Loucy (cell line): ENCODE data around the gene GORASP2.

Experiments
- H2AFZ ChIP-seq: fragments of 200-600 bp; sonication (generic); 2 replicates; pipeline ENCODE4 v1.6.0; 2016; ENCODE audit warnings: antibody characterized with exemption, mild to moderate bottlenecking, low read length, moderate library complexity
- H3F3A ChIP-seq: fragments of 200-600 bp; 2 replicates; pipeline ENCODE4 v1.6.0; 2016; ENCODE audit warnings: antibody characterized with exemption, low read depth, mild to moderate bottlenecking
- H3K27me3 ChIP-seq: fragments of 200-600 bp; sonication (generic); 2 replicates; pipeline ENCODE4 v1.6.1; 2014; ENCODE audit warnings: low read length, mild to moderate bottlenecking; ENCODE audit not compliant: insufficient read depth, poor library complexity, severe bottlenecking
- H3K36me3 ChIP-seq: fragments of 200-600 bp; sonication (generic); 2 replicates; pipeline ENCODE4 v1.6.1; 2016; ENCODE audit warnings: low read length; ENCODE audit not compliant: insufficient read depth
- H3K4me1 ChIP-seq: fragments of 200-600 bp; sonication (generic); 2 replicates; pipeline ENCODE4 v1.5.1; 2014; ENCODE audit warnings: low read length, mild to moderate bottlenecking; ENCODE audit not compliant: insufficient read depth, poor library complexity, severe bottlenecking
- H3K4me2 ChIP-seq: fragments of 200-600 bp; sonication (generic); 2 replicates; pipeline ENCODE4 v1.6.0; 2014; ENCODE audit warnings: antibody characterized with exemption, low read length, low read depth, mild to moderate bottlenecking; ENCODE audit not compliant: poor library complexity, severe bottlenecking
- H3K4me3 ChIP-seq: fragments of 200-600 bp; sonication (generic); 2 replicates; pipeline ENCODE4 v1.5.1; 2014; ENCODE audit warnings: low read length, mild to moderate bottlenecking, mixed read lengths; ENCODE audit not compliant: poor library complexity, severe bottlenecking
- H3K79me2 ChIP-seq: fragments of 200-600 bp; sonication (generic); 2 replicates; pipeline ENCODE4 v1.6.1; 2014; ENCODE audit warnings: low read length; ENCODE audit not compliant: insufficient read depth
- H3K9ac ChIP-seq: fragments of 200-600 bp; sonication (generic); 2 replicates; pipeline ENCODE4 v1.6.0; 2014; ENCODE audit warnings: mild to moderate bottlenecking, low read depth, low read length, moderate library complexity; ENCODE audit not compliant: poor library complexity, severe bottlenecking
- H3K9me2 ChIP-seq: fragments of 200-600 bp; sonication (generic); replicated peaks from 2 replicates; pipeline ENCODE4 v1.6.1; 2016; ENCODE audit warnings: low read depth, low read length, mixed read lengths
- H3K9me3 ChIP-seq: fragments of 200-600 bp; sonication (generic); 2 replicates; pipeline ENCODE4 v1.6.1; 2014; ENCODE audit warnings: mild to moderate bottlenecking, antibody characterized with exemption, low read length, low read depth; ENCODE audit not compliant: insufficient read depth
- H4K20me1 ChIP-seq: fragments of 200-600 bp; sonication (generic); 2 replicates; pipeline ENCODE4 v1.6.0; 2014; ENCODE audit warnings: antibody characterized with exemption, low read length, mild to moderate bottlenecking; ENCODE audit not compliant: insufficient read depth, poor library complexity, severe bottlenecking
- EZH2phosphoT487 ChIP-seq: fragments of 200-600 bp; IDR thresholded peaks from 2 replicates; pipeline ENCODE4 v1.6.1; 2018; ENCODE audit warnings: antibody characterized with exemption, mild to moderate bottlenecking, moderate library complexity, borderline replicate concordance
- TF ChIP-seq, protein P1 (sequence below): fragments of 200-600 bp; sonication (generic); conservative IDR thresholded peaks from 2 replicates; pipeline ENCODE4 v1.5.1; 2014; ENCODE audit warnings: mild to moderate bottlenecking, antibody characterized with exemption, low read length

GORASP2 gene

DNA sequence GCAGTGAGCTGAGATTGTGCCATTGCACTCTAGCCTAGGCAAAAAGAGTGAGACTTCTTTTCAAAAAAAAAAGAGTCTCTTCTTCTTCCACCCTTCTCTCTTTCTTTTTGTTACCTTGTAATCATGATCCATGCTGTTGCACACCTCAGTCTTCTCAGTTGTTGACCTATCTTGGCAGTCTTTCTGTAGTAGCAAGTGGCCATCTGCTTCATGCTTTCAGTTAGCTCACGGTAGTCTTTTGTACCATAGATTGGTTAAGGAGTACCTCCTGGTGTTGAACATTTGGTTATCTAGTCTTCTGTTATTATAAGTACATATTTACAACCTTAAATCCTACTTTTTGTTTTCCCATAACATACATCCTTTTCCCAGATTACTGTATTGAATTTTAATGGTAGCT is 3.1 kb downstream of the GORASP2 start:
- Histone ChIP-seq H3K9me3 (no peaks in the 10 kb centered on the region), H3K27me3 (no peaks in the 10 kb centered on the region), H3K79me2 (peaks cover 81% of the 10 kb centered on the region), H3F3A (no peaks in the 10 kb centered on the region), H3K4me2 (peak overlapping the region; percentile 84), H3K4me1 (peaks cover 43% of the 10 kb centered on the region), H3K9me2 (no peaks in the 10 kb centered on the region), H3K9ac (peak overlapping the region; percentile 87), H3K36me3 (peaks cover 5% of the 10 kb centered on the region; the same call in 1 of the 2 replicates), H2AFZ (no peak overlapping the region), H3K4me3 (peak overlapping the region; percentile 96), H4K20me1 (peaks cover 70% of the 10 kb centered on the region)
- no peak for TF ChIP-seq EZH2phosphoT487
- TF ChIP-seq, protein P1, sequence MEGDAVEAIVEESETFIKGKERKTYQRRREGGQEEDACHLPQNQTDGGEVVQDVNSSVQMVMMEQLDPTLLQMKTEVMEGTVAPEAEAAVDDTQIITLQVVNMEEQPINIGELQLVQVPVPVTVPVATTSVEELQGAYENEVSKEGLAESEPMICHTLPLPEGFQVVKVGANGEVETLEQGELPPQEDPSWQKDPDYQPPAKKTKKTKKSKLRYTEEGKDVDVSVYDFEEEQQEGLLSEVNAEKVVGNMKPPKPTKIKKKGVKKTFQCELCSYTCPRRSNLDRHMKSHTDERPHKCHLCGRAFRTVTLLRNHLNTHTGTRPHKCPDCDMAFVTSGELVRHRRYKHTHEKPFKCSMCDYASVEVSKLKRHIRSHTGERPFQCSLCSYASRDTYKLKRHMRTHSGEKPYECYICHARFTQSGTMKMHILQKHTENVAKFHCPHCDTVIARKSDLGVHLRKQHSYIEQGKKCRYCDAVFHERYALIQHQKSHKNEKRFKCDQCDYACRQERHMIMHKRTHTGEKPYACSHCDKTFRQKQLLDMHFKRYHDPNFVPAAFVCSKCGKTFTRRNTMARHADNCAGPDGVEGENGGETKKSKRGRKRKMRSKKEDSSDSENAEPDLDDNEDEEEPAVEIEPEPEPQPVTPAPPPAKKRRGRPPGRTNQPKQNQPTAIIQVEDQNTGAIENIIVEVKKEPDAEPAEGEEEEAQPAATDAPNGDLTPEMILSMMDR: no peak

DNA sequence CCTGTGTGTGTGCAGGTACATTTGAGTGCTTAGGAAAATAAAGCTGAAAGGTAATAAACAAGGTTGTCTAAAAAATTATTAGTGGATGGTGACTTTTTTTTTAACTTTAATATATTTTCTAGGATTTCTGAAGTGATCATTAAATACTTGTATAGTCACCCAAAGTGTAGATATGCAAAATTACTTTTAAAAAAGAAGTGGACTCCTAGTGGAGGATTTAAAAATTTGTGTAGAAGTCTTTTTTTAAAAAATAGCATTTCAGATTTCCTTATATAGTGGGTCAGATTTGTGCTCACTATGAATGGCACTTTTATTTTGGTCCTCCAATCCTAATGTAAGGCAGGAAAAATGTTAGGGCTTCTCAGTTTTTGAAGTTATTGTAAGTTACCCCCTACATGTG is 3.9 kb downstream of the GORASP2 start:
- TF ChIP-seq EZH2phosphoT487: no peak
- TF ChIP-seq, protein P1: no peak; the same call in 1 of the 2 replicates
- H3K9me2 ChIP-seq: no peaks in the 10 kb centered on the region
- H3K27me3 ChIP-seq: no peaks in the 10 kb centered on the region
- no peaks in the 10 kb centered on the region for H3K9me3 ChIP-seq
- peaks cover 89% of the 10 kb centered on the region for H3K79me2 ChIP-seq
- no peak overlapping the region for H2AFZ ChIP-seq
- H4K20me1 ChIP-seq: peaks cover 78% of the 10 kb centered on the region
- H3F3A ChIP-seq: no peaks in the 10 kb centered on the region
- H3K9ac ChIP-seq: peak overlapping the region; percentile 87
- H3K4me3 ChIP-seq: peak overlapping the region; percentile 96
- H3K4me2 ChIP-seq: peak overlapping the region; percentile 84
- H3K4me1 ChIP-seq: peaks cover 43% of the 10 kb centered on the region
- peaks cover 5% of the 10 kb centered on the region; the same call in 1 of the 2 replicates for H3K36me3 ChIP-seq

GRCh38 chr2:170937709-170938379 is 8.8 kb downstream of the GORASP2 start:
- H4K20me1 ChIP-seq: peaks cover 92% of the 10 kb centered on the region
- no peaks in the 10 kb centered on the region for H3K9me3 ChIP-seq
- TF ChIP-seq, protein P1: no peak
- TF ChIP-seq EZH2phosphoT487: no peak
- H3K79me2 ChIP-seq: peaks cover 99% of the 10 kb centered on the region
- no peak overlapping the region for H3K4me3 ChIP-seq
- H3K27me3 ChIP-seq: no peaks in the 10 kb centered on the region
- no peak overlapping the region for H2AFZ ChIP-seq
- H3K36me3 ChIP-seq: peaks cover 5% of the 10 kb centered on the region; the same call in 1 of the 2 replicates
- H3K9ac ChIP-seq: no peak overlapping the region
- peak overlapping the region; percentile 45 for H3K4me2 ChIP-seq
- no peaks in the 10 kb centered on the region for H3F3A ChIP-seq
- H3K4me1 ChIP-seq: peaks cover 37% of the 10 kb centered on the region
- H3K9me2 ChIP-seq: no peaks in the 10 kb centered on the region
